Stimulated activated CD4-positive, alpha-beta T cell treated with anti-CD3 and anti-CD28 coated beads, Interleukin-1b, Interleukin-23, amount 100 ng/mL, for 4 hours (primary cell): ENCODE results near the gene FUOM.

Source experiments
- DNase-seq, 2 donors: peaks; one replicate each; pipeline ENCODE4 v3.0.0-alpha.2; 2020; ENCODE audit warnings: low read depth in 2 of 2

FUOM gene

GRCh38 chr10:133350283-133350949, 7.4 kb downstream of the FUOM start:
- no peak for DNase-seq

- DNase-seq = no peak
These were observed 8.2 kb downstream of the FUOM start for GRCh38 chr10:133349577-133350011.

- no peak for DNase-seq
These were observed 8.7 kb downstream of the FUOM start for GRCh38 chr10:133349160-133349568.

GRCh38 chr10:133347710-133348517, 9.9 kb downstream of the FUOM start:
- no peak for DNase-seq

DNA sequence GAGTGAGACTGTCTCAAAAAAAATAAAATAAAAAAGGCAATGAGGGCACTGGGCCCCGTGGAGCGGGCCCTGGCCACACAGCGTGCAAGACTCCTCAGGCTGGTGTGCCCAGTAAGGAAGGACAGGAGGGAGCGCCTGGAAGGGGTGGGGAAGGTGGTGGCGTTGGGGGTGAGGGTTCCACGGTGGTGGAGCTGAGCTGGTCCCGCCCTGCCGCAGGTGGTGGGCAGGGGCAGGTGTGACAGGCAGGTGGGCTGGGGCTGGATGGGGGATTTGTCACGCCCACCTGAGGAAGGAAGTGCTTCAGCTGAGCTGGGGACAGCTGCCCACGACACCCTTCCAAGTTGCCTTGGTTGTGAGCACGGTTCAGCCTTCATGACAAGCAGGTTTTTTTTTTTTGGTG, 11.4 kb downstream of the FUOM start:
- no peak for DNase-seq

GRCh38 chr10:133344236-133344635, 13.6 kb downstream of the FUOM start:
- no peak for DNase-seq

DNA sequence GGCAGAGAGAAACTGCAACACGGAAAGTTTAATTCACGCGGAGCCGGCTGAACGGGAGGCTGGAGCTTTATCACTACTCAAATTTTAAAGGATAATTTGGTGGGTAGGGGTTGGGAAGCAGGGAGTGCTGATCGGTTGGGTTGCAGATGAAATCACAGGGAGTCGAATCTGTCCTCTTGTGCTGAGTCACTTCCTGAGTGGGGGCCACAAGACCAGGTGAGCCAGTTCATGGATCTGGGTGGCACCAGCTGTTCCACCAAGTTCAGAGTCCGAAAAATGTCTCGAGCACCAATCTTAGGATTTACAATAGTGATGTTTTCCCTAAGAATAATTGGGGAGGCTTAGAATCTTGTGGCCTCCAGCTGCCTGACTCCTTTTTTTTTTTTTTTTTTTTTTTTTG, 14.3 kb downstream of the FUOM start:
- DNase-seq = no peak

GRCh38 chr10:133342942-133343341, 14.9 kb downstream of the FUOM start:
- no peak for DNase-seq

DNA sequence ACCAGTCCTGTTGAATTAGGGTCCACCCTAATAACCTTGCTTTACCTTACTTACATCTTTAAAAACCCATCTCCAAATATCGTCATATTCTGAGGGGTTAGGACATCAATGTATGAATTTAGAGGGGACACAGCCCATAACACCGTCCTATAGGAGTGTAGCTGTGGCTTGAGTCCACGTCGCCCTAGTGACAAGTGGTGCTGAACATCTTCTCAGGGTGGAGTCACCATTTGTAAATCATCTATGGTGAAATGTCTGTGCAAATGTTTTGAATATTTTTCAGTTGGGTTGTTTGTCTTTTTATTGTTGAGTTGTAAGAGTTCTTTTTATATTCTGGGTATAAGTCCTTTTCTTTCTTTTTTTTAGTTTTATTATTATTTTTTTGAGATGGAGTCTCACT, 15.8 kb downstream of the FUOM start:
- DNase-seq = no peak

- DNase-seq = no peak
These were observed 18.0 kb downstream of the FUOM start for GRCh38 chr10:133339708-133340380.

GRCh38 chr10:133338080-133339071, 19.4 kb downstream of the FUOM start:
- no peak for DNase-seq

- no peak for DNase-seq
These were observed 20.5 kb downstream of the FUOM start for GRCh38 chr10:133337370-133337725.

DNA sequence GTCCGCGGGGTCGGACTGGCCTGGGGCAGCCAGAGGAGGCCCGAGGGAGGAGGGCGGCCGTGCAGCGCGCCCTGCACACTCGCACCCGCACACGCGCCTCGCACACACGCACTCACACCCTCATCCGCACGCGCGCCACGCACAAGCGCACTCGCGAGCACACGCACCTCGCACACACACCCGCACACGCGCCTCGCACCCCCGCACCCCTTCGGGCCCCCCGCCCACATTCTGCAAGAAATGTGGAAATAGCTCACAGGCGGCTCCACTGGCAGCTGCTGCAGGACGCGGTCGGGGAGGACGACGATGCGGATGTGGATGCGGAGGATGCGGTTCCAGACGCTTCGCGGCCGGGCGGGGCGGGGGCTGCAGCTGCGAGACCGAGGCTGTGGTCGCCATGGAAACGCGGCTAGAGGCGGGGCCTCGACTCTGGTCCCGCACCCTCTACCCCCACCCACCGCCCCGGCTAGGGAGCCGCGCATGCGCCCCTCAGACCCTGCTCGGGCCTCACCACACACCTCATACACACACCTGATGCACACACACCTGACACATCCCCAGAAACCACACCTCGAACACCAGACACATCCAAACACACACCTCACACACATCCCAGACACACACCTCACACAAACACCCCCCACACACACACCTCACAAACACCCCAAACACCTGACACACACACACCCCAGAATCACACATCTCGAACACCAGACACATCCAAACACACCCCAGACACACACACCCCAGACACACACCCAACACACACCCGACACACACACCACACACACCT, 21.0 kb downstream of the FUOM start, which contains the start of gene CALY:
Gene CALY, minus strand, starts transcription at position 320 of the 793 bp plus-strand sequence. CDS start 7,907 bp downstream, outside the sequence.
- DNase-seq = peak; percentile 54 to 70

DNA sequence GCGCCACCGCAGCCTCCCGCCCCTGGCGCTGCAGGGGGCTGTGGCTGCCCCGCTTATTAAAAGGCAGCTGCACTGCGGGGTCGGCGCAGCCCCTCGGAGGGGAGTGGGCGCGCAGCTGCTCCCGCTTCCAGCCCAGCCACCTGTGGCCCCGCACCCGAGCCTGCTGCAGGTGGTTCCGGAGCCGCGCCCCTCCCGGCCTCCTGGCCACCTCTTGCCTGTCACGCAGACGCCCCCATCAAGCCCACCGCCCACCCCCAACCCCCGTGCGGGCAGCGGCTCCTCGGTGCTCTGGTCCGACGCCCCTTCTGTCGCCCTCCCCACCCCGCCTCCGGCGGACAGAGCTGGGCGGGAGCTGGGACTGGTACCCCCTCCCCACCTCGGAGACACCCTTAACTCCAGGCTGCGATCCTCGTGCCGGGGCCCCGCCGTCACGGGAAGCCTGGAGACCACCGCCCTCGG, 21.7 kb downstream of the FUOM start:
- no peak for DNase-seq

GRCh38 chr10:133335246-133336117, 22.3 kb downstream of the FUOM start:
- DNase-seq = peak; percentile 61 to 67

- DNase-seq = no peak
These were observed 23.1 kb downstream of the FUOM start for GRCh38 chr10:133334503-133335245.

DNA sequence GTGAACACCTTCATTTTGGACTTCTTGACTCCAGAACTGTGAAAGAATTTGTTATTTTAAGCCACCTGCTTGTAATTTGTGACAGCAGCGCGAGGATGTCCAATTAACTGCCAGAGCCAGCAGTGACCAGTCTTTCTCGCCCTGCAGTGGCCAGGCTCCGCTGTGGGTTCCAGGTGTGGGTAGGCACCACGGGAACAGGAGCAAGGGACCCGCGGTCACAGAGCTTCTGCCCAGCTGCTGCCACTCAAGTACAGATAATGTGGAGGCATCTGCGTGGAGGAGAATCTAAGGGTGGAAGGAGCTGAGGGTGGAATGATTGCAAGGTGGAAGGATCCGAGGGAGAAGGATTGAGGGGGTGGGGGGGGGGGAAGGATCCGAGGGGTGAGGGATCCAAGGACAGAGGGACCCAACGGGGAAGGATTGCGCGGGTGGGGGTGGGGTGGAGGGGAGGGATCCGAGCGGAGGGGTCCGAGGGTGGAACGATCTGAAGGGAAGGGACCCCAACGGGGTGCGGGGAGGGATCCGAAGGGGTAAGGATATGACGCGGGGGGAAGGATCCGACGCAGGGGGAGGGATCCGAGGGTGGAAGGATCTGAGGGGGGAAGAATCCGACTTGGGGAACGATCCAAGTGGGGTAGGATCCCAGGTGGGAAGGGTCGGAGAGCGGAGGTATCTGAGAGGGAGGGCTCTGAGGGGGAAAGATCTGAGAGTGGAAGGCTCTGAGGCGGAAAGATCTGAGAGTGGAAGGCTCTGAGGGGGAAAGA, 24.7 kb downstream of the FUOM start:
- DNase-seq = no peak
